SJSA1 (cell line): ENCODE results near the gene RNF11. TPM values are rescaled to one million over a fixed set of nuclear protein-coding genes. Genes with fewer than 3 reads are reported as not detected.

ENCODE experiments used
- DNase-seq, 2 experiments: peaks; one replicate each; pipeline ENCODE4 v3.0.0-alpha.2; 2015 to 2020; ENCODE audit warnings: low spot score in 2 of 2, low read depth in 1 of 2
- H3K27ac ChIP-seq: fragments of 250-450 bp; sonication (Bioruptor Pico); 2 replicates; pipeline ENCODE4 v1.5.1; 2020; ENCODE audit warnings: mild to moderate bottlenecking, moderate library complexity
- H3K27me3 ChIP-seq: fragments of 250-450 bp; sonication (Bioruptor Pico); replicated peaks from 2 replicates; pipeline ENCODE4 v1.5.1; 2020; ENCODE audit warnings: mild to moderate bottlenecking, moderate library complexity
- H3K36me3 ChIP-seq: fragments of 250-450 bp; sonication (Bioruptor Pico); 2 replicates; pipeline ENCODE4 v1.5.1; 2020; ENCODE audit warnings: mild to moderate bottlenecking
- H3K4me1 ChIP-seq: fragments of 250-450 bp; sonication (Bioruptor Pico); replicated peaks from 2 replicates; pipeline ENCODE4 v1.6.1; 2021; ENCODE audit warnings: mild to moderate bottlenecking
- H3K4me3 ChIP-seq: fragments of 250-450 bp; sonication (Bioruptor Pico); 2 replicates; pipeline ENCODE4 v1.5.1; 2020; ENCODE audit warnings: mild to moderate bottlenecking
- H3K9me3 ChIP-seq: fragments of 250-450 bp; sonication (Bioruptor Pico); replicated peaks from 2 replicates; pipeline ENCODE4 v1.5.1; 2020; ENCODE audit warnings: mild to moderate bottlenecking
- total RNA-seq: library from RNA; depleted of rRNA; stranded (reverse); fragments of >200 nt; shearing (Covaris generic); gene quantifications from 2 replicates; pipeline ENCODE4 v1.2.3, GENCODE V29; 2014

Gene RNF11
- total RNA-seq, 1 experiment from 2014 or later: 168 TPM

DNA sequence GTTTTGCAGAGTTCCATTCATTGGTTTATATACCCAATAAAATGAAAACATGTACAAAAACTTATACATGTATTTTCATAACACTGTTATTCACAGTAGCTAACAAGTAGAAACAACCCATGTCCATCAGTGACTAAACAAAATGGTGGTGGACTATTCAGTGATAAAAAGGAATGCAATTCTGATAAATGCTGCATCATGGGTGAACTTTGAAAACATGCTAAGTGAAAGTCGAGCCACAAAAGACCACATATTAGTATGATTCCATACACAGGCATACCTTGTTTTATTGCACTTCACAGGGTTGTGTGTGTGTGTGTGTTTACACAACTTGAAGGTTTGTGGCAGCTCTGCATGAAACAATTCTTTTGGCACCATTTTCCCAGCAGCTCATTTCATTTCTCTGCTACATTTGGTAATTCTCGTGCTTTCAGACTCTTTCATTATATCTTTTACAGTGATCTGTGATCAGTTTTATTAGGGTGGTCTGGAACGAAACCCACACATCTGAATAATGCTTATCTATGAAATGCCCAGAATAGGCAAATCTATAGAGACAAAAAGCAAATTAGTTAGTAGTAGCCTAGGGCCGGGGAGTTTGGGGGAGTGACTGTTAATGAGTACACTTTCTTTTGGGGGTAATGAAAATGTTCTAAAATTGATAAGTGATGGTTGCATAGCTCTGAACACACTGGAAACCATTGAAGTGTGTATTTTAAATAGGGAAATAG is 27.2 kb downstream of the RNF11 start:
- Histone ChIP-seq H3K36me3 (peaks cover 12% of the 10 kb centered on the region), H3K4me3 (no peak overlapping the region), H3K27ac (peak overlapping the region; percentile 76), H3K27me3 (no peaks in the 10 kb centered on the region), H3K9me3 (no peaks in the 10 kb centered on the region), H3K4me1 (peaks cover 78% of the 10 kb centered on the region)
- DNase-seq: no peak

DNA sequence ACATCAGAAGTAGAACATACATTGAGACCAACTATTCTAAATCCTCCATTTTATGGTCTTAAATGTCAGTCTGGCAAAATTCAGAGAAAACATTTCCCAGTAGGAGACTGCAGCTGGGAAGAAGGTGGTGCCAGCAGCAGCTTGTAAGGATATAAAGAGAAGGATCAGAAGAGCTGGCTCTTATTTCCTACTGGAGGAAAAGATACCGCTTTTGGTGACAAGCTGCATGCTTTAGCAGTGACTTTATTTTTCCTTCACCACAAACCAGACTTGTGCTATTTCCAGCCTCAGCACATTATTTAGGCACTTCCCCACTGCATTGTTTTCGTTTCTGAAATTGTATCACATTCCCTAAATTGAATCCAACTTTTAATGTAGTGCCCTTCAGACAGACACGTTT is 28.4 kb downstream of the RNF11 start:
- Histone ChIP-seq H3K27me3 (no peaks in the 10 kb centered on the region), H3K4me3 (0 out of 2 replicates have a peak overlapping the region, but pooled peaks have one; percentile 1), H3K36me3 (peaks cover 23% of the 10 kb centered on the region), H3K27ac (peak overlapping the region; percentile 76), H3K9me3 (no peaks in the 10 kb centered on the region), H3K4me1 (peaks cover 86% of the 10 kb centered on the region)
- peak; percentile 71 to 85 for DNase-seq

DNA sequence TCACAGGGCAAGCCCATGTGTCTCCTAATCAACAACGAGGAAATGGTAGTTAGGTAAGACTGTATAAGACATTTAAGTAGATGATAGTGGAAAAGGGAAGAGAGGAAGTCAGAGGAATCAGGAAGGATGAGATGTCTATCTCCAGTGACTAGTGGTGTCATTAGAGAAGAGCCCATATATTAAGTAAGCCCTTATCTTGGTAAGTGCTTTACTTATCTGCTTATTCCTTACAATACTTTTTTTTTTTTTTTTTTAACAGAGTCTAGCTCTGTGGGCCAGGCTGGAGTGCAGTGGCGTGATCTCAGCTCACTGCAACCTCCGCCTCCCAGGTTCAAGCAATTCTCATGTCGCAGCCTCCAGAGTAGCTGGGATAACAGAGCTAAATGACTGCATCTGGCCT is 29.5 kb downstream of the RNF11 start:
- peaks cover 33% of the 10 kb centered on the region for H3K36me3 ChIP-seq
- H3K9me3 ChIP-seq: no peaks in the 10 kb centered on the region
- no peaks in the 10 kb centered on the region for H3K27me3 ChIP-seq
- H3K27ac ChIP-seq: peak overlapping the region; percentile 76; the same call in 1 of the 2 replicates
- H3K4me3 ChIP-seq: no peak overlapping the region
- H3K4me1 ChIP-seq: peaks cover 84% of the 10 kb centered on the region
- no peak for DNase-seq

DNA sequence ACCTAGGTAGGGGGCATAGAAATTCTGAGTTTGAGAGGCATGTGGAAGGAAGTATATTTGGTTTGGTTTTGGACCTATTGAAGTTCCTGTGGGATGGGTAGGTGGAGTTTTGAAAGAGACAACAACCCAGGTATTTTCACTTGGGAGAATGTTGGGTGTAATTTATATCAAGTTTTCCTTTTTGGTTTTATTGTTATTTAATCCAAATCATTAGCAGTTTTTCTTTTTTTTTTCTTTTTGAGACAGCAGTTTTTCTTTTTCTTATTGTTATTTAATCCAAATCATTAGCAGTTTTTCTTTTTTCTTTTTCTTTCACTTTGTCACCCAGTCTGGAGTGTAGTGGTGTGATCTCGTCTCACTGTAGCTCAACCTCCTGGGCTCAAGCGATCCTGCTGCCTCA is 30.1 kb downstream of the RNF11 start:
- H3K27ac ChIP-seq: no peak overlapping the region
- peaks cover 78% of the 10 kb centered on the region for H3K4me1 ChIP-seq
- H3K27me3 ChIP-seq: no peaks in the 10 kb centered on the region
- DNase-seq: no peak
- H3K9me3 ChIP-seq: no peaks in the 10 kb centered on the region
- no peak overlapping the region for H3K4me3 ChIP-seq
- H3K36me3 ChIP-seq: peaks cover 39% of the 10 kb centered on the region

DNA sequence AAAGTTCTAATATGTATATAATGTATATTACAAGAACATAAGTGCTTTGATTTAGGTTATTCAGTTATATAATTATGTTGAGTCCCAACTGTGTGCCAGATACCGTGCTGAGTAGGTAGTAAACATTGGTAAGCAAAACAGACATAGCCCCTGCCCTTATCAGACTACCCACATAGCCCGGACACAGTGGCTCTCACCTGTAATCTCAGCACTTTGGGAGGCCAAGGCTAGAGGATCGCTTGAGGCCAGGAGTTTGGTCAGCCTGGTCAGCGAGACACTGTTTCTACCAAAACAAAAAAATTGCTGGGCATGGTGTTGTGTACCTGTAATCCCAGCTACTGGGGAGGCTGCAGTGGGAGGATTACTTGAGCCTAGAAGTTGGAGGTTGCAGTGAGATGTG is 30.7 kb downstream of the RNF11 start:
- H3K9me3 ChIP-seq: no peaks in the 10 kb centered on the region
- H3K27ac ChIP-seq: no peak overlapping the region; the same call in 1 of the 2 replicates
- no peaks in the 10 kb centered on the region for H3K27me3 ChIP-seq
- peaks cover 40% of the 10 kb centered on the region for H3K36me3 ChIP-seq
- H3K4me3 ChIP-seq: no peak overlapping the region
- peaks cover 72% of the 10 kb centered on the region for H3K4me1 ChIP-seq
- no peak for DNase-seq

DNA sequence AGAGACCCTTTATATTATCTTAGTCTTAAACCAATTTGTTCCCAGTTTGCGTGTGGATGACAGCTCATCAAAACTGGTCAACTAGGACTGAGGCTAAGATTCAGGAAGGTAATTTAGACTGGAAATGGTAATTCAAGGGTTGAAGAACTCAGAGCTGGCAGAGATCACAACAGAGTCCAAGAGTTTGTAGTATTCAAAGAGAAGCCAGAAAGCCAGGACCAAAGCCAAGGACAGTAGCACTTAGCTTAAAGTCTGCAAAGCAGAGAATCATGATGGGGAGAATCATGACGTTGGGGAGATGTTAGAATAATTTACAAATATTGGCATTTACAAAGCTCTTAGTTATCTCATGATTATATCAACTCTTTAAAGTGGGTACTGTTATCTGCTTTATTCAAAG is 32.6 kb downstream of the RNF11 start:
- Histone ChIP-seq H3K27me3 (no peaks in the 10 kb centered on the region), H3K4me3 (no peak overlapping the region), H3K27ac (peak overlapping the region; percentile 94), H3K4me1 (peaks cover 56% of the 10 kb centered on the region), H3K9me3 (no peaks in the 10 kb centered on the region), H3K36me3 (peaks cover 50% of the 10 kb centered on the region)
- DNase-seq: no peak

DNA sequence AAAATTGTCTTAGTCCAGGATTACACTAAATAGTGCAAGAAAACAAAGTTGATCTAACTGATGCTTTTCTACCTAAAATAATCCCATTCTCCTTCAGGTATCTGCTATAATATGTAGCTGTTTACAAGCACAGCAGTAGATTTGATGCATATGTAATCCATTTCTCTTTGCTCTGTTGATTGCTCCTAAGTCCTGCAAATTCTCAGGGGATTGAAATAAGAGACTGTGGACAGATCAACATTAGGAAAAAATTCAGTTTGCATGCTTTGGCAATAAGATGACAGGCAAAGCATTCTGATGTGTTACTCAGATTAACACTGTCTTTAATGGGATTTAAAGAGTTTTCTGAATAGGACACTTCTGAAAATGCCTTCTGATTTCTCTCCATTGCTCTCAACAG is 34.7 kb downstream of the RNF11 start:
- DNase-seq: no peak
- Histone ChIP-seq H3K36me3 (peaks cover 62% of the 10 kb centered on the region), H3K27ac (no peak overlapping the region), H3K4me1 (peaks cover 36% of the 10 kb centered on the region), H3K27me3 (no peaks in the 10 kb centered on the region), H3K4me3 (no peak overlapping the region), H3K9me3 (no peaks in the 10 kb centered on the region)

DNA sequence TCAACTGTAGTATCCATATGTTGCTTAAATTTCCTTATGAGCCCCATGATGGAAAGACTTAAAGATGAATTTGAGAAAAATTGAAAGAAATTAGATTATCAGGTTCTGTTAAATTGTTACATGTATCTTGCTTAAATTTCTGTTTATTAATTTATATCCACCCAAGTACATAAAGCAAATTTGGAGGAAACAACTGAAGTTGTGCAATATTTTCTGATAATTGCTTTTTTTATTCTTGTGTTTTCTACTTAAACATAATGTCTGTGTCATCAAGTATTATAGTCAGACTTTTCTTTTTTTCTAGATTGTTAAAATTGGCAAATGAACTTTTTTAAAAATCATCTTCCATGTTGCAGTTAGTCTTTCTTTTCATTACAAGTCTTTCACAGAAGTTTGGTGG is 36.8 kb downstream of the RNF11 start:
- Histone ChIP-seq H3K4me3 (no peak overlapping the region), H3K36me3 (peaks cover 55% of the 10 kb centered on the region), H3K27ac (no peak overlapping the region), H3K27me3 (no peaks in the 10 kb centered on the region), H3K4me1 (peaks cover 17% of the 10 kb centered on the region), H3K9me3 (no peaks in the 10 kb centered on the region)
- no peak for DNase-seq

DNA sequence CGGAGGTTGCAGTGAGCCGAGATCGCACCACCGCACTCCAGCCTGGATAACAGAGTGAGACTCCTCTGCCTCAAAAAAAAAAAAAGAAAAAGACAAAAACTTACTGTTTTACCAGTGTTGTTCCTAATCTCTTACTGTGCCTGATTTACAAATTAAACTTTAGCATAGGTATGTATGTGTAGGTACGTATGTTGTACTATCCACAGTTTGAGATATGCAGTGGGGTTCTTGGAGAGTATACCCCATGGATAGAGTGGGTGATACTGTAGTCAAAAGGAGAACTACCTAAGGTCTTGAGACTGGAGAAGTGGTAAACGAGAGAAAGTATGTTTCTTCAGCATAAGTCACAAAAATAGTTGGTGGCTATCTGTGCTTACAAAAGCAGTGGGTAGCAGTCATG is 38.6 kb downstream of the RNF11 start:
- Histone ChIP-seq H3K27ac (no peak overlapping the region), H3K9me3 (no peaks in the 10 kb centered on the region), H3K36me3 (peaks cover 41% of the 10 kb centered on the region), H3K27me3 (no peaks in the 10 kb centered on the region), H3K4me3 (no peak overlapping the region), H3K4me1 (no peaks in the 10 kb centered on the region; the same call in 1 of the 2 replicates)
- no peak for DNase-seq

DNA sequence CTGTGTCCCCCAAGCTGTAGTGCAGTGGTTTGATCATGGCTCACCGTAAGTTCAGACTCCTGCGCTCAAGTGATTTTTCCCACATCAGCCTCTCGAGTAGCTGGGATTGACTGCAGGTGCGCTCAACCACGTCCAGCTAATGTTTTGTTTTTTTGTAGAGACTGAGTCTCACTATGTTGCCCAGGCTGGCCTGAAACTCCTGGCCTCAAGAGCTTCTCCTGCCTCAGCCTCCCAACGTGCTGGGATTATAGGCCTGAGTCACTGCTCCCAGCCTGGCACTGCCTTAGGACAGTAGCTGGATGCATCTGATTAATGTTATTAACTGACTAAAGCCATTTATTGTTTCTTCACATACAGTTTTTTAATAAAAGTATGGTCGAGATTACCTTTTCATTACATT is 40.2 kb downstream of the RNF11 start:
- H3K27me3 ChIP-seq: no peaks in the 10 kb centered on the region
- H3K9me3 ChIP-seq: no peaks in the 10 kb centered on the region
- no peaks in the 10 kb centered on the region for H3K4me1 ChIP-seq
- no peak for DNase-seq
- H3K36me3 ChIP-seq: peaks cover 29% of the 10 kb centered on the region
- H3K27ac ChIP-seq: no peak overlapping the region
- H3K4me3 ChIP-seq: no peak overlapping the region

DNA sequence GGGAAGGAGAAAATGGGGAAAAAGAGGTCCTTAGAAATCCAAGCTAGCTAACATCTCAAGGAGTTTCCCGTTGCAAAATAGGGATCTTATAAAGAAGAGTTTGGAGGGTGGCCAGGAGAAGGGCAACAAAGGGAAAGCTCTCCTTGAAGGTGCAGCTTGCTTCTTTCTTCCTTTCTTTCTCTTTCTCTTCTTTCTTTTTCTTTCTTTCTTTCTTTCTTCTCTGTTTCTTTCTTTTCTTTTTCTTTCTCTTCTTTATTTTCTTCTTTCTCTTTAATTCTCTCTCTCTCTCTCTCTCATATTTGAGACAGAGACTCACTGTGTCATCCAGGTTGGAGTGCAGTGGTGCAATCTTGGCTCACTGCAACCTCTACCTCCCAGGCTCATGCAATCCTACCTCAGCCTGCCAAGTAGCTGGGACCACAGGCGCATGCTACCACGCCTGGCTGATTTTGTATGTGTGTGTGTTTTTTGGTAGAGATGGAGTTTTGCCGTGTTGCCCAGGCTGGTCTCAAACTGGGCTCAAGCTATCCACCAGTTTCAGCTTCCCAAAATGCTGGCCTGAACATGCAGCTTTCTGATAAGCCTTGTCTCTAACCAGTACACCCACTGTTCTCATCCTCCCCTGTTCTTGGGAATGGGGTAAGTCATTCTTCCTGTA is 44.4 kb downstream of the RNF11 start:
- no peak overlapping the region for H3K4me3 ChIP-seq
- H3K27ac ChIP-seq: no peak overlapping the region
- H3K27me3 ChIP-seq: no peaks in the 10 kb centered on the region
- no peaks in the 10 kb centered on the region for H3K9me3 ChIP-seq
- no peaks in the 10 kb centered on the region for H3K4me1 ChIP-seq
- H3K36me3 ChIP-seq: peaks cover 3% of the 10 kb centered on the region; the same call in 1 of the 2 replicates
- DNase-seq: no peak

DNA sequence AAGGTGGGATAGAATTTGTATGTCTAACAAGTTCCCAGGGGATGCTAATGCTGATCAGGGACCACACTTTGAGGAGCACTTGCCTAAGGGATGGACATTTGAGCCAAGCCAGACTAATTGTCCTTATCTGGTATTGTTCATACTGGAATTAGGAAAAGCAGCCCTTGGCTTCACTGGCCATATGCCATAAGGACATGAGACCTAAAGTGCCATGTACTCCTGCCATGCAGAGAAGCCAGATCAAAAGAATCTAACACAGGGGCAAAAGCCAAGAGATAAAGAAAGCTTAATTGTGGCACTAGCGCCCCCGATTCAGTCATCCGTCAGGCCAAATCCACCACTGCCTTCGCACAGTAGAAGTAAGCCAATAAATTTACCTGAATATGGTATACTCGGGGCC is 45.7 kb downstream of the RNF11 start:
- no peak overlapping the region for H3K4me3 ChIP-seq
- peaks cover 3% of the 10 kb centered on the region; the same call in 1 of the 2 replicates for H3K36me3 ChIP-seq
- H3K27me3 ChIP-seq: no peaks in the 10 kb centered on the region
- no peaks in the 10 kb centered on the region for H3K9me3 ChIP-seq
- peaks cover 5% of the 10 kb centered on the region for H3K4me1 ChIP-seq
- no peak overlapping the region for H3K27ac ChIP-seq
- no peak for DNase-seq

DNA sequence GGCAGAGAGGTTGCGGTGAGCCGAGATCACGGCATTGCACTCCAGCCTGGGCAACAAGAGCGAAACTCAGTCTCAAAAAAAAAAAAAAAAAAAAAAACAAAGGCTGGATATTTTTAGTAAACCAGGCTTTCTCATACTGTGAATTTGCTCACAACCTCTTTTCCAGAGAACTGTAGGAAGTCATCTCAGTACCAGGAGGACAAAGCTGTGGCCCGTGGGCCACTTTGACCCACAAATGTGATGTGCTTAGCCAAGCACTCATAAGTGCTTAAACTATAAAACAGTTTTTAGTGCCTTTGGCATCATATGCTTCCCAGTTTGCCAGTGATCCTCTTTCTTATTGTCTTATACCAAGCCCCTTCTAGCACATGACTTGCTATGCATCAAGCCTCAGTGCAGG is 46.5 kb downstream of the RNF11 start:
- Histone ChIP-seq H3K36me3 (peaks cover 3% of the 10 kb centered on the region; the same call in 1 of the 2 replicates), H3K27me3 (no peaks in the 10 kb centered on the region), H3K4me1 (peaks cover 12% of the 10 kb centered on the region), H3K4me3 (no peak overlapping the region), H3K27ac (no peak overlapping the region), H3K9me3 (no peaks in the 10 kb centered on the region)
- no peak for DNase-seq

DNA sequence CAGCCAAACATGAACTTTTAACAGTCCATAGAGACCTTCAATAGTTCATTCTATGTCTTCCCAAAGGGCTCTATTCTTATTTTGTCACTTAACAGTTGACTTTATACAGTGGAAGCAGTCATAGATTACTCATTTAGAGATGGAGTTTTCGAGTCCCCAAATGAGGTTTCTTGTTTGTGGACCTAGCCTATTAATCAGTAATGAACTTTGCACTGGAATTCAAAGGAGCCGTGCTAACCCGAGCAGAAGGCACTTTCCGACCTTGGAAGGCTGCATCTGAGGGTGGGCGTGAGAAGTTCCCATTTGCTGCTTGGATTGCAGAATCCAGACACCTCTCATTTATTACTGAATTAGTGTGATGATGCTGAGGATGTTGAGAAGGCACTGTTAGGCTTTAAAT is 47.9 kb downstream of the RNF11 start:
- no peak overlapping the region for H3K4me3 ChIP-seq
- H3K4me1 ChIP-seq: peaks cover 12% of the 10 kb centered on the region
- no peak for DNase-seq
- no peaks in the 10 kb centered on the region for H3K9me3 ChIP-seq
- no peaks in the 10 kb centered on the region for H3K27me3 ChIP-seq
- no peak overlapping the region for H3K27ac ChIP-seq
- peaks cover 3% of the 10 kb centered on the region; the same call in 1 of the 2 replicates for H3K36me3 ChIP-seq
